SJSA1 (cell line): ENCODE data around the gene WFDC10B. TPM values are rescaled to one million over a fixed set of nuclear protein-coding genes. Genes with fewer than 3 reads are reported as not detected.

Source experiments
- total RNA-seq: library from RNA; depleted of rRNA; stranded (reverse); fragments of >200 nt; shearing (Covaris generic); gene quantifications from 2 replicates; pipeline ENCODE4 v1.2.3, GENCODE V29; 2014; rRNA removed

WFDC10B gene
- total RNA-seq, 1 experiment from 2014 or later: not detected

Other genes with a start within 250 kb of the WFDC10B start
- gene WFDC2, start 235.3 kb downstream of the WFDC10B start, total RNA-seq: not detected in 2 replicates
- gene SPINT3, start 189.4 kb downstream of the WFDC10B start, total RNA-seq: not detected in 2 replicates
- gene WFDC6, start 165.5 kb downstream of the WFDC10B start, total RNA-seq: not detected in 2 replicates
- gene EPPIN, start 157.6 kb downstream of the WFDC10B start, total RNA-seq: not detected in 2 replicates
- not detected in 2 replicates for gene WFDC8, start 125.7 kb downstream of the WFDC10B start, total RNA-seq
- gene WFDC10A, start 75.3 kb downstream of the WFDC10B start, total RNA-seq: not detected in 2 replicates
- not detected in 2 replicates for gene WFDC9, start 73.7 kb downstream of the WFDC10B start, total RNA-seq
- not detected in 2 replicates for gene WFDC11, start 34.8 kb downstream of the WFDC10B start, total RNA-seq
- gene WFDC13, start 3.0 kb downstream of the WFDC10B start, total RNA-seq: not detected in 2 replicates
- gene SPINT4, start 17.3 kb upstream of the WFDC10B start, total RNA-seq: not detected in 2 replicates
- gene WFDC3, start 86.9 kb upstream of the WFDC10B start, total RNA-seq: not detected in 2 replicates
- gene DNTTIP1, start 86.9 kb upstream of the WFDC10B start, total RNA-seq: 11.1 and 19.2 TPM in 2 replicates
- gene UBE2C, start 107.6 kb upstream of the WFDC10B start, total RNA-seq: 187 and 249 TPM in 2 replicates
- gene TNNC2, start 122.3 kb upstream of the WFDC10B start, total RNA-seq: not detected in 2 replicates
- 19.7 and 55.0 TPM in 2 replicates for gene SNX21, start 128.8 kb upstream of the WFDC10B start, total RNA-seq
- 41.8 and 56.3 TPM in 2 replicates for gene ACOT8, start 152.4 kb upstream of the WFDC10B start, total RNA-seq
- gene ZSWIM3, start 152.6 kb upstream of the WFDC10B start, total RNA-seq: 3.6 and 4.9 TPM in 2 replicates
- gene ZSWIM1, start 176.2 kb upstream of the WFDC10B start, total RNA-seq: 3.9 and 11.7 TPM in 2 replicates
- 0.89 TPM in 1 of 2 replicates, not detected in the other for gene SPATA25, start 182.6 kb upstream of the WFDC10B start, total RNA-seq
- gene NEURL2, start 186.2 kb upstream of the WFDC10B start, total RNA-seq: 1.9 and 2.7 TPM in 2 replicates
- 50.2 and 76.8 TPM in 2 replicates for gene CTSA, start 186.3 kb upstream of the WFDC10B start, total RNA-seq
- 4.2 and 6.6 TPM in 2 replicates for gene PLTP, start 207.1 kb upstream of the WFDC10B start, total RNA-seq
- 5.2 and 9.6 TPM in 2 replicates for gene PCIF1, start 229.7 kb upstream of the WFDC10B start, total RNA-seq